Heart right ventricle (tissue), 16 donors: ENCODE measurements around the gene CREG2. TPM values are rescaled to one million over a fixed set of nuclear protein-coding genes. Genes with fewer than 3 reads are reported as not detected.

ENCODE experiments used
- ATAC-seq, 8 donors: fragments of 200-7000 bp; cut with Tn5 transposase; one replicate each; pipeline ENCODE4 v1.9.1; 2020; ENCODE audit warnings: mild to moderate bottlenecking in 8 of 8, moderate library complexity in 8 of 8, moderate number of reproducible peaks in 1 of 8
- DNase-seq, 2 donors: peaks; one replicate each; pipeline ENCODE4 v3.0.0-alpha.2; 2020
- H3K27ac ChIP-seq, 10 donors: fragments of 200-600 bp; sonication (generic) in 2 of 10; one replicate each; pipeline versions ENCODE4 v1.5.0 to v1.8.0; 2020 to 2022; ENCODE audit warnings: mild to moderate bottlenecking in 3 of 10
- H3K27me3 ChIP-seq, 7 donors: fragments of 200-600 bp; one replicate each; pipeline ENCODE4 v1.8.0; 2021 to 2022; ENCODE audit warnings: mild to moderate bottlenecking in 2 of 7
- H3K36me3 ChIP-seq, 9 donors: fragments of 200-600 bp; sonication (generic) in 1 of 9; one replicate each; pipeline versions ENCODE4 v1.5.0 to v1.8.0; 2020 to 2022; ENCODE audit warnings: mild to moderate bottlenecking in 2 of 9
- H3K4me1 ChIP-seq, 9 donors: fragments of 200-600 bp; sonication (generic) in 1 of 9; one replicate each; pipeline versions ENCODE4 v1.5.0 to v1.8.0; 2020 to 2022; ENCODE audit warnings: mild to moderate bottlenecking in 4 of 9
- H3K4me3 ChIP-seq, 10 donors: fragments of 200-600 bp; sonication (generic) in 2 of 10; one replicate each; pipeline versions ENCODE4 v1.5.0 to v1.8.0; 2020 to 2022; ENCODE audit warnings: mild to moderate bottlenecking in 7 of 10, moderate library complexity in 2 of 10
- H3K9me3 ChIP-seq, 11 donors: fragments of 200-600 bp in 10 of 11; sonication (generic) in 2 of 11; one replicate each; pipeline versions ENCODE4 v1.5.0 to v1.8.0; 2013 to 2022; ENCODE audit warnings: mild to moderate bottlenecking in 2 of 11, control low read depth in 1 of 11, moderate library complexity in 1 of 11
- WGBS, 2 donors: extraction: QIAGEN DNeasy Blood & Tissue Kit; methylation state at CpG; one replicate each; pipeline ENCODE4 v1.1.7; 2013; ENCODE audit warnings: inconsistent platforms in 1 of 2; 5-methylcytosine and 5-hydroxymethylcytosine counted together
- intact Hi-C, 10 donors: fragments of 100-400 bp; cut with DNase I; formaldehyde crosslinking; loops; one replicate each; pipeline versions ENCODE4 v1.11.1 to v1.14.2; 2022
- polyA plus RNA-seq, 2 donors: library from polyadenylated mRNA; stranded (reverse); fragments of 200-250 nt; gene quantifications; one replicate each; pipeline ENCODE4 v1.2.3, GENCODE V29; 2013
- total RNA-seq, 10 donors: library from RNA; stranded (reverse); fragmentation: NEBNext Ultra II Directional in 3 of 10; extraction: Animal tissue kit (Norgen Biotek cat#: 25700) in 3 of 10; gene quantifications; one replicate each; pipeline versions ENCODE4 v1.2.1 to v1.2.4, GENCODE V29; 2021 to 2023
- TF ChIP-seq, protein P1 (sequence below), 9 donors: fragments of 200-600 bp; sonication (generic) in 2 of 9; IDR thresholded peaks; one replicate each; pipeline versions ENCODE4 v1.5.0 to v1.8.0; 2021 to 2022; ENCODE audit warnings: antibody characterized with exemption in 9 of 9, mild to moderate bottlenecking in 5 of 9, moderate library complexity in 1 of 9
- donor health status: Arrhythmogenic right ventricular cardiomyopathy.
- donor health status: ischemic (EF 13 %, LVEDD 7.1; RV severe dilation, severe dysfunction).
- donor health status: healthy with polysubstance abuse.
- donor health status: DM: no; HTN: yes; CAD: no.
- donor health status: DM: no; HTN: no; CAD: no.
- donor health status: ischemic (EF 25% LVEDD 6.9; RV normal size, moderate dysfunction).
- donor health status: ischemic (EF 25% LVEDD 5.7; RV mildly dilated, moderate dysfunction).
- donor health status: healthy.
- donor health status: DM: yes; HTN: yes; CAD: no.
- donor health status: Ischemic cardiomyopathy.
- donor health status: ischemic (EF 35%, LVEDD 5.7; RV mildly dilated, moderate dysfunction).
- donor health status: nonischemic (EF 11% LVEDD 7.7; RV severe dilation, severe dysfunction).
- donor health status: DM: yes; HTN: yes; CAD: no.
- donor health status: PGD.
- donor health status: ischemic (EF 29% LVEDD 5.4; RV normal size, mild dysfunction).
- donor health status: nonischemic (EF 23%, LVEDD 6.1; RV moderate dilation, normal function).

The CREG2 gene
- total and polyA plus RNA-seq, 12 donors = 0.24 to 1.4 (median 0.70) TPM; not detected in 5

DNA sequence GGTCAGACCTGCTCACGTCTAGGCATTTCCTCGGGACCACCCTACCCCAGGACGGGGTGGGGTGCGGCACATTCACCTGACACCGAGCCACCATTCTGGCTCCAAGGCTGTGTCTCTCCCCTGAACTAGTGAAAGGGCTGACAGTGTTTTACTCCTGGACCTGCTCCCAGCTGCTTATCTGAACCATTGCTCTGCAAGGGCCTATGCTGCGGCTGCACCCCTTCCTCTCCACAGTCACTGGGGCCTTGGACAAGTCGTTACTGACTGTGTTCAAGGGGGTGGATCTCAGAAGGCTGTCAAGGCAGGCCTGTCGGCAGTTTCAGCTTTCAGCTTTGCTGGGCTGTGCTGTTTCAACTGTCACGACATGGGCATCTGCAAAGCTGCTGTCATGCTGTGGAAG lies 11.7 kb downstream of the CREG2 start:
- peak in 5 of 8 donors; percentile 29 to 66 (median 50) for ATAC-seq
- WGBS, 2 donors = 39 to 42% methylated on average over 9 of the region's 9 CpGs
- intact Hi-C loops = no loop called here

DNA sequence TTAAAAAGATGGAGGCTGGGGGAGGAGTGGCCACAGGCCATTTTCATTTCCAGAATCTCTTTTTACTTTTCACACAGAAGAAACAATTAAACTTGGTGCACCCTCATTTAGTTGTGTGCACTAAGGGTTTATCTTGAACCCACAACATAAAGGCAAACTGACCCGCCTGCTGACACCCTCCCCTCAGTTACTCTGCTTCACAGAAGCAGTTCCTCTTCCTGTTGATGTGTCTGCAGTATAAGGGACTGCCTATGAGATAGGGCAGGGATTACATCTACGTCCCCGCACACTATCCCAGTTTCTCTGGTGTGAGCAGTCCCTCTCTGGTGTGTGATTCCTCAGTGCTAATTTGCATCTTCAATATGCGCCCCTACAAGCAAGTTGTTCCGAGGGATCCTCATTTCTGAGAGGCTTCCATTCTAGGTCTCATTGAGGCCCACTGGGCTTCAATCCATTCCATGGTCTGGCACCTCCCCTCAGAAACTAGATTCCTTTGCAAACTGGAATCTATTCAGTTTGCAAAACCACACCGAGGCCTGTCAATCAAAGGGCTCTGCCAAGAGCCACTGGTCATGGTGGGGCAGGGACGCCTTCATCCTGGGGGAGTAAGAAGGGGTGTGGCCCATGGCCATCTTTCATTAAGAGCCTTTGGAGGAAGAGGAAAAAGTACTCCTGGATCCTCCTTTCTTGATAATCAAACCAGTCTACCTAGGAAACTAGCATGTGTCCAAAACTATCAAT lies 12.3 kb downstream of the CREG2 start:
- TF ChIP-seq, protein P1, sequence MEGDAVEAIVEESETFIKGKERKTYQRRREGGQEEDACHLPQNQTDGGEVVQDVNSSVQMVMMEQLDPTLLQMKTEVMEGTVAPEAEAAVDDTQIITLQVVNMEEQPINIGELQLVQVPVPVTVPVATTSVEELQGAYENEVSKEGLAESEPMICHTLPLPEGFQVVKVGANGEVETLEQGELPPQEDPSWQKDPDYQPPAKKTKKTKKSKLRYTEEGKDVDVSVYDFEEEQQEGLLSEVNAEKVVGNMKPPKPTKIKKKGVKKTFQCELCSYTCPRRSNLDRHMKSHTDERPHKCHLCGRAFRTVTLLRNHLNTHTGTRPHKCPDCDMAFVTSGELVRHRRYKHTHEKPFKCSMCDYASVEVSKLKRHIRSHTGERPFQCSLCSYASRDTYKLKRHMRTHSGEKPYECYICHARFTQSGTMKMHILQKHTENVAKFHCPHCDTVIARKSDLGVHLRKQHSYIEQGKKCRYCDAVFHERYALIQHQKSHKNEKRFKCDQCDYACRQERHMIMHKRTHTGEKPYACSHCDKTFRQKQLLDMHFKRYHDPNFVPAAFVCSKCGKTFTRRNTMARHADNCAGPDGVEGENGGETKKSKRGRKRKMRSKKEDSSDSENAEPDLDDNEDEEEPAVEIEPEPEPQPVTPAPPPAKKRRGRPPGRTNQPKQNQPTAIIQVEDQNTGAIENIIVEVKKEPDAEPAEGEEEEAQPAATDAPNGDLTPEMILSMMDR (IDR thresholded peaks at IDR 0.05) = no peak
- Histone ChIP-seq H3K4me1 (peaks cover 0 to 11% (median 3%) of the 10 kb centered on the region in 9 donors), H3K36me3 (no peaks in the 10 kb centered on the region), H3K27ac (no peak overlapping the region), H3K27me3 (no peaks in the 10 kb centered on the region), H3K9me3 (peaks cover 0 to 6% (median 0%) of the 10 kb centered on the region in 11 donors), H3K4me3 (peak overlapping the region in 1 of 10 donors; percentile 9)
- no peak for DNase-seq
- WGBS, 2 donors = 83 to 88% methylated on average over 7 of the region's 7 CpGs
- intact Hi-C loops = no loop called here
- ATAC-seq = peak in 1 of 8 donors; percentile 34

More for the DNA sequence above, 11.7 kb downstream of the CREG2 start:
- Histone ChIP-seq H3K9me3 (peaks cover 0 to 6% (median 0%) of the 10 kb centered on the region in 11 donors), H3K27me3 (no peaks in the 10 kb centered on the region), H3K36me3 (no peaks in the 10 kb centered on the region), H3K4me1 (peaks cover 0 to 18% (median 5%) of the 10 kb centered on the region in 9 donors), H3K27ac (no peak overlapping the region), H3K4me3 (peak overlapping the region in 1 of 10 donors; percentile 9)
- TF ChIP-seq, protein P1 (IDR thresholded peaks at IDR 0.05) = no peak
- peak in 1 of 2 donors; percentile 18 for DNase-seq

DNA sequence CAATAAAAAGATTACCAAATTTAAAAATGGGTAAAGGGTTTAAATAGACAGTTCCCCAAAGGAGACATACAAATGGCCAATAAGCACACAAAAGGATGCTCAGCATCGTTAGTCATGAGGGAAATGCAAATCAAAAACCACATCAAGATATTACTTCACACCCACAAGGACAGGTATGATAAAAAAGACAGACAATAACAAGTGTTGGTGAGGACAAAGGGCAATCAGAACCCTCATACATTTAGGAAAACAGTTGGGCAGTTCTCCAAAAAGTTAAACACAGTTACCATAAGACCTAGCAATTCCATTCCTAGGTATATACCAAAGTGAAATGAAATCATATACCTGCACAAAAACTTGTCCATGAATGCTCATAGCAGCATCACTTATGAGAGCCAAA lies 14.5 kb downstream of the CREG2 start:
- H3K4me1 ChIP-seq = peaks cover 0 to 10% (median 3%) of the 10 kb centered on the region in 9 donors
- TF ChIP-seq, protein P1 (IDR thresholded peaks at IDR 0.05) = no peak

DNA sequence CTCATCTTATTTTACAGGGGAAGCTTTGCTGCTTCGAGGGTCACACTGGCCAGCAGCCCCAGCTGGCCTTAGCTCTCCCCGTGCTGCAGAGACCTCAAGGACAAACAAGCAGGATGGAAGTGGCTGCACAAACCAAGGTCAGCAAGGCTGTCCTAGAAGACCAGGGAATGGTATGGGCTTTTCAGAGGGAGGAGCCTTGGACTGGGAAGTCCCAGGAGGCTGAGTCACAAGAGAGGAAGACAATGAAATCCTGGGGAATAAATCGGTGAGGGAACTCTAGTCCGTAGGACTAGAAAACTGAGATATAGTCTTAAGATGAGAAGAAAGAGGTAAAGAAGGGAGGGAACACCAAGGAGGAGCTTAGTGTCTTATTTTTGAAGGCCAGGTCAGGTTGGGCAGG lies 15.7 kb downstream of the CREG2 start:
- Histone ChIP-seq H3K4me3 (no peak overlapping the region), H3K4me1 (peaks cover 0 to 10% (median 3%) of the 10 kb centered on the region in 9 donors), H3K9me3 (peaks cover 0 to 6% (median 0%) of the 10 kb centered on the region in 11 donors), H3K36me3 (no peaks in the 10 kb centered on the region), H3K27ac (no peak overlapping the region), H3K27me3 (no peaks in the 10 kb centered on the region)
- WGBS, 2 donors = 50 to 54% methylated on average over 4 of the region's 4 CpGs
- no peak for DNase-seq
- intact Hi-C loops = no loop called here
- no peak for ATAC-seq
- TF ChIP-seq, protein P1 (IDR thresholded peaks at IDR 0.05) = no peak

More for the DNA sequence above, 14.5 kb downstream of the CREG2 start:
- Histone ChIP-seq H3K27me3 (no peaks in the 10 kb centered on the region), H3K9me3 (peaks cover 0 to 6% (median 0%) of the 10 kb centered on the region in 11 donors), H3K4me3 (no peak overlapping the region), H3K27ac (no peak overlapping the region), H3K36me3 (no peaks in the 10 kb centered on the region)
- no peak for DNase-seq
- intact Hi-C loops = no loop called here
- ATAC-seq = no peak
- WGBS, 2 donors = 86 to 87% methylated on average over 1 of the region's 1 CpG
